K562 (cell line): Measurements from ENCODE around the gene SIGLEC7. TPM values are rescaled to one million over a fixed set of nuclear protein-coding genes. Genes with fewer than 3 reads are reported as not detected.
A peak's percentile ranks its signal among the peaks of the same experiment; 100 is the strongest.

Experiments
- ARID1B ChIP-seq: fragments of 450-650 bp; IDR thresholded peaks from 2 replicates; pipeline ENCODE4 v1.6.1; 2016; ENCODE audit warnings: antibody characterized with exemption, mild to moderate bottlenecking, inconsistent platforms
- BRD9 ChIP-seq: fragments of 450-650 bp; IDR thresholded peaks from 2 replicates; pipeline ENCODE4 v1.6.1; 2018; ENCODE audit warnings: low read depth; ENCODE audit not compliant: partially characterized antibody
- C11orf30 ChIP-seq: fragments of 450-650 bp; IDR thresholded peaks from 2 replicates; pipeline ENCODE4 v1.6.1; 2016; ENCODE audit warnings: low read depth, mild to moderate bottlenecking
- CBFB ChIP-seq: sonication (generic); formaldehyde crosslinking; IDR thresholded peaks from 2 replicates; pipeline ENCODE4 v1.4.0; 2020; ENCODE audit warnings: mild to moderate bottlenecking, missing genetic modification reagents
- CBX2 ChIP-seq: fragments of 200-600 bp; sonication (generic); IDR thresholded peaks from one replicate; pipeline ENCODE4 v1.6.1; 2012; ENCODE audit warnings: mild to moderate bottlenecking, low read length, inconsistent platforms; ENCODE audit not compliant: insufficient read depth, poor library complexity, severe bottlenecking
- GABPB1 ChIP-seq: sonication (generic); formaldehyde crosslinking; IDR thresholded peaks from 2 replicates; pipeline ENCODE4 v1.8.0; 2022; ENCODE audit warnings: mild to moderate bottlenecking, missing genetic modification reagents
- HIVEP1 ChIP-seq: fragments of 250-450 bp; sonication (Bioruptor Pico); IDR thresholded peaks from 2 replicates; pipeline ENCODE4 v1.4.0; 2020; ENCODE audit warnings: mild to moderate bottlenecking
- HMG20A ChIP-seq: fragments of 450-650 bp; formaldehyde crosslinking; conservative IDR thresholded peaks from 2 replicates; pipeline ENCODE4 v1.4.0; 2020; ENCODE audit warnings: mild to moderate bottlenecking, mixed read lengths
- NR2C2 ChIP-seq, 2 experiments: fragments of 200-800 bp in 1 of 2; sonication (Bioruptor generic) in 1 of 2; sonication (generic) in 1 of 2; formaldehyde crosslinking in 1 of 2; IDR thresholded peaks; 2 replicates each; pipeline versions ENCODE4 v1.6.1 to v1.8.0; 2016 to 2022; ENCODE audit warnings: mild to moderate bottlenecking in 1 of 2, missing compliant biosample characterization in 1 of 2, missing genetic modification characterization in 1 of 2, missing genetic modification reagents in 1 of 2
- POLR2A ChIP-seq: fragments of 450-650 bp; conservative IDR thresholded peaks from 2 replicates; pipeline ENCODE4 v1.6.1; 2016
- RHOXF2B ChIP-seq: fragments of 250-450 bp; sonication (Bioruptor Pico); conservative IDR thresholded peaks from 2 replicates; pipeline ENCODE4 v1.5.1; 2021
- SMAD2 ChIP-seq: fragments of 150-350 bp; IDR thresholded peaks from 2 replicates; pipeline ENCODE4 v1.6.1; 2014; ENCODE audit warnings: low read depth, mild to moderate bottlenecking, low read length
- SRSF3 ChIP-seq: fragments of 200-400 bp; formaldehyde crosslinking; IDR thresholded peaks from 2 replicates; pipeline ENCODE4 v1.6.1; 2016; ENCODE audit warnings: mild to moderate bottlenecking, low read length, moderate library complexity; ENCODE audit not compliant: insufficient read depth
- THAP12 ChIP-seq: fragments of 250-450 bp; sonication (Bioruptor Pico); IDR thresholded peaks from 2 replicates; pipeline ENCODE4 v1.9.0; 2021; ENCODE audit warnings: mild to moderate bottlenecking, inconsistent platforms
- ZKSCAN8 ChIP-seq: fragments of 200-800 bp; sonication (Bioruptor generic); IDR thresholded peaks from 2 replicates; pipeline ENCODE4 v1.6.1; 2016; ENCODE audit warnings: missing genetic modification characterization, missing compliant biosample characterization
- ZNF124 ChIP-seq: sonication (generic); formaldehyde crosslinking; IDR thresholded peaks from 2 replicates; pipeline ENCODE4 v1.8.1; 2022; ENCODE audit warnings: missing genetic modification reagents
- ZNF830 ChIP-seq: fragments of 250-450 bp; sonication (Bioruptor Pico); IDR thresholded peaks from 2 replicates; pipeline ENCODE4 v1.5.0; 2021; ENCODE audit warnings: mild to moderate bottlenecking
- polyA plus RNA-seq, 8 experiments: library from polyadenylated mRNA; depleted of rRNA in 4 of 8; stranded (reverse) in 5 of 8; unstranded in 3 of 8; fragments of >200 nt; fragmentation: Nextera tagmentation in 2 of 8; fragmentation: Illumina TruSeq in 1 of 8; extraction: Ambion mirVana in 2 of 8; extraction: Trizol in 1 of 8; gene quantifications; 2 replicates each; pipeline versions ENCODE4 v1.2.1 to v1.2.3, GENCODE V29; 2011 to 2014; ENCODE audit warnings: inconsistent platforms in 1 of 8, missing spikeins in 1 of 8
- total RNA-seq, 7 experiments: library from RNA; depleted of rRNA in 6 of 7; stranded (reverse); fragments of >200 nt in 6 of 7; fragmentation: Illumina TruSeq in 2 of 7; extraction: Trizol in 2 of 7; gene quantifications; 2 replicates each; pipeline versions ENCODE4 v1.2.1 to v1.2.3, GENCODE V29; 2011 to 2021; ENCODE audit warnings: low replicate concordance in 1 of 7
- TF ChIP-seq, protein P1 (sequence below): fragments of 450-650 bp; formaldehyde crosslinking; IDR thresholded peaks from 2 replicates; pipeline ENCODE4 v1.4.0; 2020; ENCODE audit warnings: mild to moderate bottlenecking, moderate library complexity
- TF ChIP-seq, protein P2 (sequence below): fragments of 250-450 bp; sonication (Bioruptor Pico); IDR thresholded peaks from 2 replicates; pipeline ENCODE4 v1.5.0; 2022; ENCODE audit warnings: mild to moderate bottlenecking
- TF ChIP-seq, protein P3 (sequence below): sonication (generic); IDR thresholded peaks from 2 replicates; pipeline ENCODE4 v1.6.1; 2016
- TF ChIP-seq, protein P4 (sequence below): fragments of 250-450 bp; sonication (Bioruptor Pico); IDR thresholded peaks from 2 replicates; pipeline ENCODE4 v1.9.0; 2021; ENCODE audit warnings: mild to moderate bottlenecking

Gene SIGLEC7
- total and polyA plus RNA-seq, 9 of the 15 experiments (the other 6 are each of a cell fraction or from before 2014, with no cell fraction given), result 0.10 to 0.12 TPM; not detected in 7

DNA sequence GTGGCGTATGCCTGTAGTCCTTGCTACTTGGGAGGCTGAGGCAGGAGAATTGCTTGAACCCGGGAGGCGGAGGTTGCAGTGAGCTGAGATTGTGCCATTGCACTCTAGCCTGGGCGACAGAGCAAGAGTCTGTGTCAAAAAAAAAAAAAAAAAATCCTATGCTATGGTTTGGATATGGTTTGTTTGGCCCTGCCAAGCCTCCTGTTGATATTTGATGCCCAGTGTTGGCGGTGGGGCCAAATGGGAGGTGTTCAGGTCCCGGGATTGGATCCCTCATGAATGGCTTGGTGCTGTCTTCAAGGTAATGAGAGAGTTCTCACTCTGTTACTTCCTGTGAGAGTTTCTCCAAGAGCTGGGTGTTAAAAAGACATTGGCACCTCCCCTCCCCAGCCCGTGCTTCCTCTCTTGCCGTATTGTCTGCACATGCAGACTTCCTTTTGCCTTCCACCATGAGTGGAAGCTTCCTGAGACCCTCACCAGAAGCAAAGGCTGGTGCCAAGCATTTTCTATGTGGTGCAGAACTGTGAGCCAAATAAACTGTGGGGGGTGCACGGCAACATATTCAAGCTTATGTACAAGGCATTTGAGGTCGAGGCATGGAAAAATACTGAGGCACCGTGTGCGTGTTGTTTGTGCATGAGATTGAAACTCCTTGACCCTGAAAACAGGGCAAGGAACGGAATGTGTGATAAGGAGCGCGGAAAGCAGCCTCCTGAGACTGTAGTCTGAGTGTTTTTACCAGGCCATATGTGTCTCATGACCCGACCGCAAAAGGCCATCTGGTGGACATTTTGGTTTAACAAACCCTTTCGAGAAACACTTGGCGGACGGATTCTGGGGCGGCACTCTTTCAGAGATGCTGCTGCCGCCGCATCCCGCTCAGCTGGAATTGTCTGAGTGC lies 10.1 kb upstream of the SIGLEC7 start (continued):
- TF ChIP-seq, protein P1, sequence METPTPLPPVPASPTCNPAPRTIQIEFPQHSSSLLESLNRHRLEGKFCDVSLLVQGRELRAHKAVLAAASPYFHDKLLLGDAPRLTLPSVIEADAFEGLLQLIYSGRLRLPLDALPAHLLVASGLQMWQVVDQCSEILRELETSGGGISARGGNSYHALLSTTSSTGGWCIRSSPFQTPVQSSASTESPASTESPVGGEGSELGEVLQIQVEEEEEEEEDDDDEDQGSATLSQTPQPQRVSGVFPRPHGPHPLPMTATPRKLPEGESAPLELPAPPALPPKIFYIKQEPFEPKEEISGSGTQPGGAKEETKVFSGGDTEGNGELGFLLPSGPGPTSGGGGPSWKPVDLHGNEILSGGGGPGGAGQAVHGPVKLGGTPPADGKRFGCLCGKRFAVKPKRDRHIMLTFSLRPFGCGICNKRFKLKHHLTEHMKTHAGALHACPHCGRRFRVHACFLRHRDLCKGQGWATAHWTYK (CRISPR knock-in tag), result peak; percentile 62; the same call in 1 of the 2 replicates
- TF ChIP-seq POLR2A (no peak), ZNF830 (no peak), HMG20A (CRISPR knock-in tag) (no peak), CBX2 (no peak), ARID1B (peak; percentile 56), GABPB1 (CRISPR knock-in tag) (peak; percentile 61; the same call in 1 of the 2 replicates), NR2C2 (CRISPR knock-in tag; IDR thresholded peaks at IDR 0.05) (no peak), NR2C2 (tag; IDR thresholded peaks at IDR 0.05) (peak; percentile 90), HIVEP1 (CRISPR knock-in tag) (no peak), SRSF3 (no peak), BRD9 (peak; percentile 17), RHOXF2B (CRISPR knock-in tag) (no peak), C11orf30 (no peak), SMAD2 (no peak), THAP12 (CRISPR knock-in tag) (no peak), ZNF124 (no peak), ZKSCAN8 (CRISPR knock-in tag) (0 out of 2 replicates have a peak, but pooled peaks have one; percentile 18), CBFB (CRISPR knock-in tag) (peak; percentile 83)
- TF ChIP-seq, protein P2, sequence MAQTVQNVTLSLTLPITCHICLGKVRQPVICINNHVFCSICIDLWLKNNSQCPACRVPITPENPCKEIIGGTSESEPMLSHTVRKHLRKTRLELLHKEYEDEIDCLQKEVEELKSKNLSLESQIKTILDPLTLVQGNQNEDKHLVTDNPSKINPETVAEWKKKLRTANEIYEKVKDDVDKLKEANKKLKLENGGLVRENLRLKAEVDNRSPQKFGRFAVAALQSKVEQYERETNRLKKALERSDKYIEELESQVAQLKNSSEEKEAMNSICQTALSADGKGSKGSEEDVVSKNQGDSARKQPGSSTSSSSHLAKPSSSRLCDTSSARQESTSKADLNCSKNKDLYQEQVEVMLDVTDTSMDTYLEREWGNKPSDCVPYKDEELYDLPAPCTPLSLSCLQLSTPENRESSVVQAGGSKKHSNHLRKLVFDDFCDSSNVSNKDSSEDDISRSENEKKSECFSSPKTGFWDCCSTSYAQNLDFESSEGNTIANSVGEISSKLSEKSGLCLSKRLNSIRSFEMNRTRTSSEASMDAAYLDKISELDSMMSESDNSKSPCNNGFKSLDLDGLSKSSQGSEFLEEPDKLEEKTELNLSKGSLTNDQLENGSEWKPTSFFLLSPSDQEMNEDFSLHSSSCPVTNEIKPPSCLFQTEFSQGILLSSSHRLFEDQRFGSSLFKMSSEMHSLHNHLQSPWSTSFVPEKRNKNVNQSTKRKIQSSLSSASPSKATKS, result no peak
- TF ChIP-seq, protein P3, sequence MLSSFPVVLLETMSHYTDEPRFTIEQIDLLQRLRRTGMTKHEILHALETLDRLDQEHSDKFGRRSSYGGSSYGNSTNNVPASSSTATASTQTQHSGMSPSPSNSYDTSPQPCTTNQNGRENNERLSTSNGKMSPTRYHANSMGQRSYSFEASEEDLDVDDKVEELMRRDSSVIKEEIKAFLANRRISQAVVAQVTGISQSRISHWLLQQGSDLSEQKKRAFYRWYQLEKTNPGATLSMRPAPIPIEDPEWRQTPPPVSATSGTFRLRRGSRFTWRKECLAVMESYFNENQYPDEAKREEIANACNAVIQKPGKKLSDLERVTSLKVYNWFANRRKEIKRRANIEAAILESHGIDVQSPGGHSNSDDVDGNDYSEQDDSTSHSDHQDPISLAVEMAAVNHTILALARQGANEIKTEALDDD, result 0 out of 2 replicates have a peak, but pooled peaks have one; percentile 20
- TF ChIP-seq, protein P4, sequence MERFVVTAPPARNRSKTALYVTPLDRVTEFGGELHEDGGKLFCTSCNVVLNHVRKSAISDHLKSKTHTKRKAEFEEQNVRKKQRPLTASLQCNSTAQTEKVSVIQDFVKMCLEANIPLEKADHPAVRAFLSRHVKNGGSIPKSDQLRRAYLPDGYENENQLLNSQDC (CRISPR knock-in tag), result no peak
